HepG2 (cell line): ENCODE measurements around the gene SMIM36. TPM values are rescaled to one million over a fixed set of nuclear protein-coding genes. Genes with fewer than 3 reads are reported as not detected.

Experiments used
- GLI4 ChIP-seq: sonication (generic); formaldehyde crosslinking; IDR thresholded peaks from 2 replicates; pipeline ENCODE4 v1.5.1; 2020; ENCODE audit warnings: missing genetic modification reagents, mild to moderate bottlenecking, moderate library complexity, borderline replicate concordance
- HNRNPH1 ChIP-seq: fragments of 200-400 bp; formaldehyde crosslinking; optimal IDR thresholded peaks from 2 replicates; pipeline ENCODE3; 2017; ENCODE audit warnings: mild to moderate bottlenecking, low read depth, low read length
- MBD4 ChIP-seq: IDR thresholded peaks from 2 replicates; pipeline ENCODE4 v1.6.1; 2012; ENCODE audit warnings: low read length, inconsistent platforms, borderline replicate concordance
- MXI1 ChIP-seq: IDR thresholded peaks from 3 replicates; pipeline ENCODE4 v1.6.1; 2012; ENCODE audit warnings: low read depth, low read length, inconsistent platforms, borderline replicate concordance
- NR1H2 ChIP-seq: sonication (generic); formaldehyde crosslinking; IDR thresholded peaks from 2 replicates; pipeline ENCODE4 v1.8.1; 2022; ENCODE audit warnings: low read depth, missing genetic modification reagents, borderline replicate concordance
- PAX8 ChIP-seq: sonication (generic); formaldehyde crosslinking; IDR thresholded peaks from 2 replicates; pipeline ENCODE4 v1.8.0; 2022; ENCODE audit warnings: mild to moderate bottlenecking, missing genetic modification reagents, borderline replicate concordance
- SOX6 ChIP-seq, 2 experiments: fragments of 450-650 bp in 1 of 2; sonication (generic) in 1 of 2; formaldehyde crosslinking in 1 of 2; IDR thresholded peaks; 2 replicates each; pipeline versions ENCODE4 v1.4.0 to v1.6.1; 2017 to 2020; ENCODE audit warnings: antibody characterized with exemption in 1 of 2, mild to moderate bottlenecking in 1 of 2, missing genetic modification reagents in 1 of 2
- ZBTB3 ChIP-seq: sonication (generic); formaldehyde crosslinking; IDR thresholded peaks from 2 replicates; pipeline ENCODE4 v1.4.0; 2020; ENCODE audit warnings: low read depth, mild to moderate bottlenecking, moderate library complexity, missing genetic modification reagents, borderline replicate concordance
- ZBTB38 ChIP-seq: sonication (generic); formaldehyde crosslinking; IDR thresholded peaks from 2 replicates; pipeline ENCODE4 v1.5.1; 2020; ENCODE audit warnings: mild to moderate bottlenecking, missing genetic modification reagents
- ZNF562 ChIP-seq: sonication (generic); formaldehyde crosslinking; IDR thresholded peaks from 2 replicates; pipeline ENCODE4 v1.8.0; 2022; ENCODE audit warnings: missing genetic modification reagents, borderline replicate concordance
- ZNF580 ChIP-seq: IDR thresholded peaks from 2 replicates; pipeline ENCODE4 v1.6.1; 2016; ENCODE audit warnings: low read depth, borderline replicate concordance
- ZNF737 ChIP-seq: sonication (generic); formaldehyde crosslinking; IDR thresholded peaks from 2 replicates; pipeline ENCODE4 v1.5.0; 2020; ENCODE audit warnings: missing genetic modification reagents, mild to moderate bottlenecking, borderline replicate concordance
- ZNF749 ChIP-seq: sonication (generic); formaldehyde crosslinking; IDR thresholded peaks from 2 replicates; pipeline ENCODE4 v1.8.0; 2022; ENCODE audit warnings: mild to moderate bottlenecking, missing genetic modification reagents, moderate library complexity, borderline replicate concordance
- polyA plus RNA-seq, 8 experiments: library from polyadenylated mRNA; depleted of rRNA in 3 of 8; stranded (reverse) in 7 of 8; unstranded in 1 of 8; fragments of >200 nt; fragmentation: Illumina TruSeq in 4 of 8; extraction: Trizol in 4 of 8; gene quantifications; 2 replicates each; pipeline versions ENCODE4 v1.2.1 to v1.2.3, GENCODE V29; 2011 to 2016; ENCODE audit warnings: low read depth in 4 of 8, missing spikeins in 1 of 8, mixed read lengths in 1 of 8; ENCODE audit not compliant: insufficient read depth in 1 of 8
- total RNA-seq, 5 experiments: library from RNA; depleted of rRNA; stranded (reverse); fragments of >200 nt; fragmentation: Illumina TruSeq; extraction: Trizol; gene quantifications; 2 replicates each; pipeline ENCODE4 v1.2.3, GENCODE V29; 2016; ENCODE audit warnings: low read depth in 1 of 5
- TF ChIP-seq, protein P1 (sequence below): sonication (generic); formaldehyde crosslinking; IDR thresholded peaks from 2 replicates; pipeline ENCODE4 v1.4.0; 2020; ENCODE audit warnings: mild to moderate bottlenecking, low read depth, missing genetic modification reagents
- TF ChIP-seq, protein P2 (sequence below): sonication (generic); formaldehyde crosslinking; IDR thresholded peaks from 2 replicates; pipeline ENCODE4 v1.9.0; 2021; ENCODE audit warnings: missing genetic modification reagents, borderline replicate concordance
- TF ChIP-seq, protein P3 (sequence below): IDR thresholded peaks from 2 replicates; pipeline ENCODE4 v1.6.1; 2016; ENCODE audit warnings: low read depth, missing genetic modification reagents, missing compliant biosample characterization
- TF ChIP-seq, protein P4 (sequence below): sonication (generic); IDR thresholded peaks from 2 replicates; pipeline ENCODE4 v1.6.1; 2016; ENCODE audit warnings: low read depth, borderline replicate concordance

SMIM36 gene
- total and polyA plus RNA-seq, 2 of the 13 experiments (the other 11 are each of a cell fraction or from before 2014, with no cell fraction given), result not detected

- TF ChIP-seq MXI1, result peak; percentile 21; the same call in 1 of the 3 replicates
- no peak for TF ChIP-seq PAX8
- no peak for TF ChIP-seq SOX6 (IDR thresholded peaks at IDR 0.05)
- TF ChIP-seq SOX6 (CRISPR knock-in tag; IDR thresholded peaks at IDR 0.05), result peak; percentile 9; the same call in 1 of the 2 replicates
- TF ChIP-seq NR1H2 (CRISPR knock-in tag), result no peak
- no peak for TF ChIP-seq ZNF562 (CRISPR knock-in tag)
- TF ChIP-seq HNRNPH1, result no peak
- peak; percentile 77; the same call in 1 of the 2 replicates for TF ChIP-seq MBD4
- TF ChIP-seq, protein P1, sequence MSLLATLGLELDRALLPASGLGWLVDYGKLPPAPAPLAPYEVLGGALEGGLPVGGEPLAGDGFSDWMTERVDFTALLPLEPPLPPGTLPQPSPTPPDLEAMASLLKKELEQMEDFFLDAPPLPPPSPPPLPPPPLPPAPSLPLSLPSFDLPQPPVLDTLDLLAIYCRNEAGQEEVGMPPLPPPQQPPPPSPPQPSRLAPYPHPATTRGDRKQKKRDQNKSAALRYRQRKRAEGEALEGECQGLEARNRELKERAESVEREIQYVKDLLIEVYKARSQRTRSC (CRISPR knock-in tag), result no peak
- TF ChIP-seq, protein P2, sequence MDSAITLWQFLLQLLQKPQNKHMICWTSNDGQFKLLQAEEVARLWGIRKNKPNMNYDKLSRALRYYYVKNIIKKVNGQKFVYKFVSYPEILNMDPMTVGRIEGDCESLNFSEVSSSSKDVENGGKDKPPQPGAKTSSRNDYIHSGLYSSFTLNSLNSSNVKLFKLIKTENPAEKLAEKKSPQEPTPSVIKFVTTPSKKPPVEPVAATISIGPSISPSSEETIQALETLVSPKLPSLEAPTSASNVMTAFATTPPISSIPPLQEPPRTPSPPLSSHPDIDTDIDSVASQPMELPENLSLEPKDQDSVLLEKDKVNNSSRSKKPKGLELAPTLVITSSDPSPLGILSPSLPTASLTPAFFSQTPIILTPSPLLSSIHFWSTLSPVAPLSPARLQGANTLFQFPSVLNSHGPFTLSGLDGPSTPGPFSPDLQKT (CRISPR knock-in tag), result no peak
- no peak for TF ChIP-seq GLI4
- TF ChIP-seq ZNF749 (CRISPR knock-in tag), result no peak
- no peak for TF ChIP-seq ZNF580
- TF ChIP-seq, protein P3, sequence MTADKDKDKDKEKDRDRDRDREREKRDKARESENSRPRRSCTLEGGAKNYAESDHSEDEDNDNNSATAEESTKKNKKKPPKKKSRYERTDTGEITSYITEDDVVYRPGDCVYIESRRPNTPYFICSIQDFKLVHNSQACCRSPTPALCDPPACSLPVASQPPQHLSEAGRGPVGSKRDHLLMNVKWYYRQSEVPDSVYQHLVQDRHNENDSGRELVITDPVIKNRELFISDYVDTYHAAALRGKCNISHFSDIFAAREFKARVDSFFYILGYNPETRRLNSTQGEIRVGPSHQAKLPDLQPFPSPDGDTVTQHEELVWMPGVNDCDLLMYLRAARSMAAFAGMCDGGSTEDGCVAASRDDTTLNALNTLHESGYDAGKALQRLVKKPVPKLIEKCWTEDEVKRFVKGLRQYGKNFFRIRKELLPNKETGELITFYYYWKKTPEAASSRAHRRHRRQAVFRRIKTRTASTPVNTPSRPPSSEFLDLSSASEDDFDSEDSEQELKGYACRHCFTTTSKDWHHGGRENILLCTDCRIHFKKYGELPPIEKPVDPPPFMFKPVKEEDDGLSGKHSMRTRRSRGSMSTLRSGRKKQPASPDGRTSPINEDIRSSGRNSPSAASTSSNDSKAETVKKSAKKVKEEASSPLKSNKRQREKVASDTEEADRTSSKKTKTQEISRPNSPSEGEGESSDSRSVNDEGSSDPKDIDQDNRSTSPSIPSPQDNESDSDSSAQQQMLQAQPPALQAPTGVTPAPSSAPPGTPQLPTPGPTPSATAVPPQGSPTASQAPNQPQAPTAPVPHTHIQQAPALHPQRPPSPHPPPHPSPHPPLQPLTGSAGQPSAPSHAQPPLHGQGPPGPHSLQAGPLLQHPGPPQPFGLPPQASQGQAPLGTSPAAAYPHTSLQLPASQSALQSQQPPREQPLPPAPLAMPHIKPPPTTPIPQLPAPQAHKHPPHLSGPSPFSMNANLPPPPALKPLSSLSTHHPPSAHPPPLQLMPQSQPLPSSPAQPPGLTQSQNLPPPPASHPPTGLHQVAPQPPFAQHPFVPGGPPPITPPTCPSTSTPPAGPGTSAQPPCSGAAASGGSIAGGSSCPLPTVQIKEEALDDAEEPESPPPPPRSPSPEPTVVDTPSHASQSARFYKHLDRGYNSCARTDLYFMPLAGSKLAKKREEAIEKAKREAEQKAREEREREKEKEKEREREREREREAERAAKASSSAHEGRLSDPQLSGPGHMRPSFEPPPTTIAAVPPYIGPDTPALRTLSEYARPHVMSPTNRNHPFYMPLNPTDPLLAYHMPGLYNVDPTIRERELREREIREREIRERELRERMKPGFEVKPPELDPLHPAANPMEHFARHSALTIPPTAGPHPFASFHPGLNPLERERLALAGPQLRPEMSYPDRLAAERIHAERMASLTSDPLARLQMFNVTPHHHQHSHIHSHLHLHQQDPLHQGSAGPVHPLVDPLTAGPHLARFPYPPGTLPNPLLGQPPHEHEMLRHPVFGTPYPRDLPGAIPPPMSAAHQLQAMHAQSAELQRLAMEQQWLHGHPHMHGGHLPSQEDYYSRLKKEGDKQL, result peak; percentile 54; the same call in 1 of the 2 replicates
- no peak for TF ChIP-seq ZNF737 (CRISPR knock-in tag)
- TF ChIP-seq ZBTB3, result no peak
- TF ChIP-seq ZBTB38 (CRISPR knock-in tag), result no peak
- TF ChIP-seq, protein P4, sequence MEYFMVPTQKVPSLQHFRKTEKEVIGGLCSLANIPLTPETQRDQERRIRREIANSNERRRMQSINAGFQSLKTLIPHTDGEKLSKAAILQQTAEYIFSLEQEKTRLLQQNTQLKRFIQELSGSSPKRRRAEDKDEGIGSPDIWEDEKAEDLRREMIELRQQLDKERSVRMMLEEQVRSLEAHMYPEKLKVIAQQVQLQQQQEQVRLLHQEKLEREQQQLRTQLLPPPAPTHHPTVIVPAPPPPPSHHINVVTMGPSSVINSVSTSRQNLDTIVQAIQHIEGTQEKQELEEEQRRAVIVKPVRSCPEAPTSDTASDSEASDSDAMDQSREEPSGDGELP, result no peak
Measured at GRCh38 chr17:55452139-55452790, 59.0 kb downstream of the SMIM36 start (continued).
